SH-SY5Y (cell line): Measurements from ENCODE around the gene NOVA2.

Experiments used
- GATA2 ChIP-seq: IDR thresholded peaks from 2 replicates; pipeline ENCODE4 v1.6.1; 2011; ENCODE audit warnings: mild to moderate bottlenecking, low read depth, low read length
- GATA3 ChIP-seq: IDR thresholded peaks from 2 replicates; pipeline ENCODE4 v1.6.1; 2011; ENCODE audit warnings: low read depth, mild to moderate bottlenecking, low read length, moderate library complexity

GRCh38 chr19:46018729-46019251 is 45.1 kb upstream of the NOVA2 start:
- TF ChIP-seq GATA2 (no peak), GATA3 (no peak)
